DMS53 treated with DMSO at 0.1 percent for 48 hours (cell line): ENCODE measurements around the gene DSE.

Source experiments
- DNase-seq: peaks from one replicate; lab custom pipeline; 2025; ENCODE audit not compliant: unreplicated experiment; lab: John Stamatoyannopoulos, UW

DSE gene

DNA sequence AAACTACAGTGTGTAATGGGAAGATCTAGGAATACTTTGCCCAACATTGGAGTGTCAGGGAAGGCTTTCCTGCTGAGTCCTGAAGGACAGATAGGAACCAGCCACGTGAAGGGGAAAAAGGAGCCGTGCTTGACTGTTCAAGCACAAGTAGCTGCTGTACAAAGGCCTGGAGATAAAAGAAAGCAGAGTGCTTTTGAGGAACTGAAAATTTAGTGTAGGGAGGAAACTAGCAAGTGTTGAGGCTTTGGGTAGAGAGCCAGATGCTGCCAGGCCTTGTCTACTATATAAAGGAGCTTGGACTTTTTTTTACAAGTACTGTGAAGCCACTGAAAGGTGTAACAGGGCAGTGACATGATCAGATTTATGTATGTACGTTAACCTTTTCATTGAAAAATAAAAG lies 39.0 kb downstream of the DSE start:
- DNase-seq, result no peak

DNA sequence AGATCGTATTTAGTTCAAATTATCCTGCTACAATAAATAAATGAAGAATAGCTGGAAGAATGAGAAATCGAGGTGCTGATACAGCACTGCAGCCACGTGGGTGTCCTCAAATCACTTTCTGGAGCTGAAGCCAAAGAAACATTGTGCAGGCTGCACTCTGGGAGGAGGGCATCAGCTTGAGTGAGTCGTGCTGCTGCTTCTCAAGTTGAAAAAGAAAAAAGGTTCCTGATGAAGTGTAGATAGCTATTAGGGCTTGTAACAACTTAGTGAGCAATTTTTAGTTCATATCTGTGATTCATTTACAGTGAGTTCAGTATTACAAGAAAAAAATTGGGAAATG lies 40.5 kb downstream of the DSE start:
- no peak for DNase-seq

DNA sequence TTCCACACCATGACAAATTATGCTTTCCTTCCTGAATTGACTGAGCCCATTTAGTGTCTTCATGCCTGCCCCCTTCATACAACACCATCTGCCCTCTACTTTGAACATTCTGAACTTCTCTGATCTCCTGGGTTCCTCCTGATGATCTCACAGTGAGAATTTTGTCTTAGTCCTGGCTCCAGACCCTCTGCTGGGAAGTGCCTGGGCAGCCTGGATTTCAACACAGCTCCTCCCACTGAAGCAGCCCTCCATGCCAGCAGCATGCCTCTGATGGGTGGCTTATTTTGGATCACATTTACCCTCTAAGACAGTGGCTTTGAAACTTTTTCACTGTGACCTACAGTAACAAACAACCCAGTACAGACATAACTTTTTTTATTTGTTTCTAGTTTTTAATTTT lies 41.5 kb downstream of the DSE start:
- DNase-seq, result no peak

DNA sequence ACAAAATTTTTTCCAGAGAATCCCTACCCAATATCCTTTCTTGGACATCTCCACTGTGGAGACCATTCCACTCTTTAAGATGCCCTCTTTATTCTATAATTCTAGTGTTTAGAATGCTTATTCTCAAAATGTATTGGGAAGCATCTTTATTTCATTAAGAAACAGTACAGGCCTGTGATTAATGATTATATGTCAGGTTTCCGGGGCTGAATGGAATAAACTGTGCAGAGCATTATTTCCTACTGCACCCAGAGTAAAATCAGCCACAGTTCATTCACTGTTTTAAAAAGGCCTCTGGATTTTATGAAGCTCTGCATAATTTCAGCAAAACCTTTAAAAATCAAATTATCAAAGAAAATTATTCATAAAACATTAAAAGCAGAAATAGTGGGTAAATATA lies 42.6 kb downstream of the DSE start:
- DNase-seq, result no peak

DNA sequence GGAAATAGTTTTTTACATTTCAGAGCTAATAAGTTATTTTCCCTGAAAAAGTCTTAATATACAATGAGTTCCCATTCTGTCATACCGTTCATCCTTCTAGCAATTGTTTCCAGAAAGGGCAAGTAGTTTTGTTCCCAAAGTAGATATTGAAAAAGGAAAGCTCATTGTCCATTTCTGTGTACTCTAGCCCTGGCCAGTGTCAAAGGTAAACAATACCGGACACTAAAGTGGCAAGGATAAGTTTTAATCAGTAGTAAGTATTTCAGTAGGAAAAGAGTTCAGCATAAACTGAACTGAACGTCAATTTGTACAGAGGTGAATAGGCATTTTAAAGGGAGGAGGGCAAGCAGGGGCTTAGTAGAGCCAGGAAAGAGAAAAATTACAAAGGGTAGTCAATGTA lies 46.9 kb downstream of the DSE start:
- DNase-seq, result no peak

DNA sequence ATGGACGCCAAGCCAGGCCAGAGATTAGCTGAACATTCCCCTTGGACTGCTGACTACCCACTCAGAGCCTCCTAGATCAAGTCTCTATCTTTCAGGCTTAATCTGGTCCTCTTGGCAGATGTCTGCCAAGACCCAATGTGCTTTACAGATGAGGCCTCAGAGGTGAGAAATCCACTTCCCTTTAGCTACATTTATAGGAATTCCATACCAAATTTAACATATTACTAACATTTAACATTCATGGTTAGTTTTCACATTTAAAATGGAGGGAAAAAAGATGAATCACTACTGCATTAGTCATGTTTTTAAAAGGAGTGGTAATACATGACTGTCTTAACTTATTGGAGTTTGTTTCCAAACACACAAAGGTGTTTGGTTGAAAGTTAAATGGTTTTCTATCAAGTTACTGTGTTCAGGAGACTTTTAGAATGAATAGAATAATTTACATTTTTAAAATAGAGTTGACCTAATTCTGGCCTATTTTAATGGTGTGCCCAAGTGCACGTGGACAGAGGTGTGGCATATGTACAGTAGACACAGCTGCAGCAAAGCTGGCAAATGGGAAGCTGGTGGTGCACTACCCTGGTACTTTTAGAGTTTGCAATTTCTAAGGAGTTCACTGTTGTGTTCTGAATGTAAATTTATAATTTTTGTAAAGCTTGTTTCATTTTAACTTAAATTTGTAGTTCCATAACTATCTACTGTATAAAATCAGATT lies 48.5 kb downstream of the DSE start:
- DNase-seq, result no peak

DNA sequence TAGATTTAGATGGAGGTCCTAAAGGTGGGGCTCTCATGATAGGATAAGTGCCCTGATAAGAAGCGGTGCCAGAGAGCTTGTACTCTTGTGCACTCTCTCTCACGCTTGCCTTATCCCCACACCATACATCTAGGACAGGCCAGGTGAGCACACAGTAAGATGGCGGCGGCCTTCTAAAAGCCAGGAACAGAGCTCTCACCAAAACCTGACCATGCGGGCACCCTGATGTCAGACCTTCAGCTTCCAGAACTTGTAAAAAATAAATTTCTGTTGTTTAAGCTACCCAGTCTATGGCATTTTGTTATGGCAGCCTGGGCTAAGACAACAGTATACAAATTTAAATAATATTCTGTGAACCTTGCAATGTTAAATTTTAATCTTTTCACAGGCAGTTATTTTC lies 49.6 kb downstream of the DSE start:
- DNase-seq, result no peak

DNA sequence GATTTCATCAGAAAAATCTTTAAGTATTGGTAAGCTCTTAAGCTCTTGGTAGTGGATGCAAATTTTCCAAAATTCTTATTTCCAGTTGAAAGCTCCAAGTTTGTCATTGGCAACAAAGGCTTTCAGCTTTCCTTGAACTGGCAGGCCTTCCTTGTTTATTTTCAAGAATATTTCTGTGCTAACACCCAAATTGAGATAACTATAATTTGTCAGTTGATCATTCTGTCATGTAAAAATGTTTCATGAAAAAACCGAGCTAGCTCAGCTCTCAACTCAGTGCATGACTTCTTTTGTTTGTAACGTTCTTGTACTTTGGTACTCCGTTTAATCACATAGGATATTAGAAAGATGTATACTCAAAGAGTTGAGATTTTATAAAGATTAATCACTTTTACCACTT lies 51.5 kb downstream of the DSE start:
- DNase-seq, result no peak

DNA sequence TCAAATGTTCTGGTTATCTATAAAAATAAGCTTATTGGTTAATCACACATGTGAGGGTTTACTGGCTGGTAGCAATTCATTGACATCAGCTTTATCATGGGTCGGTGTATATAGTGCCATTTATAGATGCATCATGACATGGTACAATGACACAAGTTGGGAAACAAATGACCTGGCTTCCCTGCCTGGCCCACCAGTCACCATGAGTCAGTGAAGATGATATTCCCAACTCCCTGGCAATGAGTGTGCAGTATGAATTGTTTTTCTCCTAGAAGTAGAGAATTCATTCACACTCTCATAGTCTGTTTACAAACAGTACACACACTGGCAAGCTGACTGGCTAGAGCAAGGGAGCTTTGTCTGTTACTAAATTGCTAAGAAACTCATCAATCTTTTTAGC lies 53.3 kb downstream of the DSE start:
- DNase-seq, result no peak

DNA sequence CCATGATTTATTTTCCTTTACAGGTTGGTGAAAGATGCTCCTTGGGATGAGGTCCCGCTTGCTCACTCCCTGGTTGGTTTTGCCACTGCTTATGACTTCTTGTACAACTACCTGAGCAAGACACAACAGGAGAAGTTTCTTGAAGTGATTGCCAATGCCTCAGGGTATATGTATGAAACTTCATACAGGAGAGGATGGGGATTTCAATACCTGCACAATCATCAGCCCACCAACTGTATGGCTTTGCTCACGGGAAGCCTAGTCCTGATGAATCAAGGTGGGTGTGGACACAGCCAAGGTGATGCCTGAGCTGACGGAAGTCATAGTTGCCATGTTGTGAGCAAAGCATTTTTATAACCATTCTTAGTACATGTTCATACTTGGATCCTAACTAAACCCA lies 55.8 kb downstream of the DSE start:
- DNase-seq, result no peak

DNA sequence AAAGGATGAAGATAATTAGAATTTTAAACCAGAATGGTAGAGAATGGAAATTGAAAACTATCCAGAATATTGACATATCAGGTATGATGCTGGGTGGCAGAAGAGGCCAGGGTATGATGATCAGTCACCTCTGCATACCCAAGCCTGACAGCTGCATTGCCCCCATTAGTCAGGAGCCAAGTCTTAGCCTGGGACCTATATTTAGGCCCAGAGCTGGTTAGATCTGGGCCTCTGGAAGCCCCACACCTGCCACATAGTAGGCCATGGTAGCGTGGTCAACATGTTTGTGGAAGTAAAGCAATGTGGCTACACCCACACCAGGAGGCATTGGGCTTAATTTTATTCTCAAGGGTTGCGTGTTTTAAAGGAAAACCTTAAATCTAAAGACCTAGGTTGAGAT lies 58.4 kb downstream of the DSE start:
- DNase-seq, result no peak

DNA sequence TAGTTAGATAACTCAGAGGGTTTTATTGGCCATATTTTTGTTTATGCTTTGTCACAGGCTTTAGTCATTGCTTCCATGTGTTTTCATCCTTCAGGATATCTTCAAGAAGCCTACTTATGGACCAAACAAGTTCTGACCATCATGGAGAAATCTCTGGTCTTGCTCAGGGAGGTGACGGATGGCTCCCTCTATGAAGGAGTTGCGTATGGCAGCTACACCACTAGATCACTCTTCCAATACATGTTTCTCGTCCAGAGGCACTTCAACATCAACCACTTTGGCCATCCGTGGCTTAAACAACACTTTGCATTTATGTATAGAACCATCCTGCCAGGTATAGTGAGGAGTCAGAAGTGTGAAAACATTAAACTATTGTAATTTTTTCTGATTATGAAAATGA lies 60.1 kb downstream of the DSE start:
- no peak for DNase-seq

DNA sequence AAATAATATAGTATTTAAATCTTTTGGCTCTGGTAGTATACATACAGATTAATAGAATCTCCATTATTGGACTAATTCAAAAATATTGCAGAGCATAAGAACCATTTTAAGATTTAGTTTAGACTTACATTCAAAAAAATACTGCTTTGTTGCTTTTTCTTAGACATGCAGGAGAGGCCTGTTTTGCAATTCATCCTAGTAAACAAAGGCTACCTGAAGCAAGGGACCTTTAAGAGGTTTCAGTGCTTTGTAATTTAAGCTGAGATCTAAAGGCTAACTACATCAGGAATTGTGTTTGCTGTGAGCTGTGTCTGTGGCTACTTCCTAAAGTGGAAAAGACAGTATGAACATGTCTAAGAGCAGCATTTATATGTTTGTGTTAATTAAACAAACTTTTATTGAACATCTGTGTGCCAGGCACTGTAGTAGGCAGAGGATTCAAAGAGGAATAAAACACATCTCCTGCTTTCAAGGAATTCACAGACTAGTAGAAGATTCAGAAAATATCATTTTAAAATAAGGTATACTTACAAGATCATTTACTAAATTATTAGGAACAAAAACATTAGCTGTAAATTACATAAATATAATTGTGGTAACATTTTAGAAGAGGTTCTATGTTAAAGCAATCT lies 61.3 kb downstream of the DSE start:
- no peak for DNase-seq

DNA sequence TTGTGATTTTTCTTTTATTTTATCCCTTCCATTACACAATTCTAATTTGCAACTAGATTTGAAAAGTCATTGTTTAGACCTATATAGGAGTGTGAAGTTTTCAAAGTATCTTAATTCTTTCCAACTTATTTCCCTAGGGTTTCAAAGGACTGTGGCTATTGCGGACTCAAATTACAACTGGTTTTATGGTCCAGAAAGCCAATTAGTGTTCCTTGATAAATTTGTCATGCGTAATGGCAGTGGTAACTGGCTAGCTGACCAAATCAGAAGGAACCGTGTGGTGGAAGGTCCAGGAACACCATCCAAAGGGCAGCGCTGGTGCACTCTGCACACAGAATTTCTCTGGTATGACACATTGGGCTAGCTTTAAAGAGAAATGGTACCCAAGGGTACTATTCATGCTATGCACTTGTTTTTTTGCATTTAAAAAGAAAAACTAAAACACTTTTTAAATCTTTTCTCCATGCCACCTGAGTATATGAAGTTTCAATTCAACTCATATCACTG lies 62.5 kb downstream of the DSE start:
- no peak for DNase-seq

DNA sequence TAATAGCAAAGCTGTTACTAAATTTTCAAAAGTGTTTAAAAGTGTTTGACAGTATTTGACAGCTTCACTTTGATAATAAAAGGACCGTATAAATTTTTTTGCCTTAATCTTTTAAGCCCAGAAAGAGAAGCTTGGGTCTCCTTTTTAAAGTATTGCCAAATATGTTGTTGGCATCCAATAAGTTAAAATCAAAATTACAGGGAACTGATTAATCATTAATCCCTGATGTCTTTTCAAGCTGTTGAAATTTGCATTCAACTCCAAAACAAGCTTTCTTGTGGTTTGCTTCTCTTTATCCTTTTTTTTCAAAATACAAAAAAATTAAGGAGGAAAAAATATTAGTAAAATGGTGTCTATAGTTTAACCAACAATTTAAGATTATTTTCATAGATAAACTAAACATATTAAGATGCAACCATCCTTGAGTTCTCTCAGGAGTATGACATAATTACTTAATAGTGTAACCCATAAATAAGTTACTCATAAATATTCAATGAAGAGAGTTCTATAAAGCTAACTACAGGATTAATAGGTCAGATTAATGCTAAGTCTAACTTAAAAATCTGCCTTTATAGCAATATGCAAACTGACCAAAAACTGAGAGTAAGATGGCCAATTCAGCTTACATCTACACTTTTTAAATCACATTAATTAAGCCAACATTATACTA lies 63.4 kb downstream of the DSE start:
- no peak for DNase-seq

DNA sequence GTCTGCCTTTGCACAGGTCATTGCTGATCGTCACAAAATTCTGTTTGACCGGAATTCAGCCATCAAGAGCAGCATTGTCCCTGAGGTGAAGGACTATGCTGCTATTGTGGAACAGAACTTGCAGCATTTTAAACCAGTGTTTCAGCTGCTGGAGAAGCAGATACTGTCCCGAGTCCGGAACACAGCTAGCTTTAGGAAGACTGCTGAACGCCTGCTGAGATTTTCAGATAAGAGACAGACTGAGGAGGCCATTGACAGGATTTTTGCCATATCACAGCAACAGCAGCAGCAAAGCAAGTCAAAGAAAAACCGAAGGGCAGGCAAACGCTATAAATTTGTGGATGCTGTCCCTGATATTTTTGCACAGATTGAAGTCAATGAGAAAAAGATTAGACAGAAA lies 65.8 kb downstream of the DSE start:
- DNase-seq, result no peak

DNA sequence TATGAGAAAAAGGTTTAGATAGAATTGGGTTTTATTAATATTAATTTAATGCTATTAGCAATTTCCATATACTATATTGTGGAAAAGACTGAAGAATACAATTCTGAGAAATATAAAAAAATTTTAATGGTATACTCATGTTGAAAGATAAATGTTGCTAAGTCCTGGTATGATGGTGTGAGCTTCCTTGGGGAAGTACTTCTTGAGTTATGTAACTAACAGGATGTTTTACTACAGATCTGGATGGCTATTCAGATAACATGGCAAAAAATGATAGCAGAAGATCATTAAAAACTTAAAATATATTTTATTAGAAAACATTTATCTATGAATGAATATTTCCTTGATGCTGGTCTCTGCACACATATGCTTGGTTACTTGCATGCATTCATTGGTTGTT lies 66.9 kb downstream of the DSE start:
- DNase-seq, result no peak

DNA sequence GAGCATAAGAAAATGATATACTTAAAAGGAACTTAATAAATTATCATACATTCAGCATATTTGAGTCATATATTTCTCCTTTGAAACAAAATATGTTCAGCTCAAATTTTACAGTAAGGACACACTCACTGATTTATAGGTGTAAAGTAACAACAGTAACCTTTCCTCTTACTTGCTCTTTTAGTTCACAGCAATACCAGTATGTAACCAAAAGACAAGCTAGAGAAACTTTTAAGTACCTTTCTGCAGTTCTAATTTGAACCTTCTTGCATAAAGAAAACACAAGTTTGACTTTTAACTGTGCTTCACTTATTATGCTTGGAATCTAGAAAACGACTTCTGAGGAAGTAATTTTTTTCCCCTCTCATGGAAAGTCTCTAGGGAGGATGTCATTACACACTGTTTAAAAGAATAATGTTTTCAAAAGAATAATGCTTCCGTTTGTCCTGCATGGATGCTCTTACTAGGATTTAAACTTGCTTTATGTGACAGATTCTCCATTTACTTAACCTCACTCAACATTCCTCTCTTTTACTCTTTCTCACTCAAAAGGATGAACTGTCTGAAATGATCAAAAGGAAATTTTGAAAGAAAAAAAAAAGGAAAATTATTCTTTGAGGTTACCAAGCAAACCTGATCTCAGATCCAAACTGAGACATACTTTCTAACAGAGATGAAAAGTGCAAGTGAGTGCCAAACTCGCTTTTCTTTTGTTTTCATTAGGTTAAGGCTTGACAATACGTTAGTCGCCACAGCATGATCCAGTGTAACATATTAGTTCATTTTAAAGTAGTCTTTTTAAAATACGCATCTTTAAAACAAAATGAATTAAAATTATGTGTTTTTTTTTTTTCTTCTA lies 68.1 kb downstream of the DSE start:
- DNase-seq, result no peak

DNA sequence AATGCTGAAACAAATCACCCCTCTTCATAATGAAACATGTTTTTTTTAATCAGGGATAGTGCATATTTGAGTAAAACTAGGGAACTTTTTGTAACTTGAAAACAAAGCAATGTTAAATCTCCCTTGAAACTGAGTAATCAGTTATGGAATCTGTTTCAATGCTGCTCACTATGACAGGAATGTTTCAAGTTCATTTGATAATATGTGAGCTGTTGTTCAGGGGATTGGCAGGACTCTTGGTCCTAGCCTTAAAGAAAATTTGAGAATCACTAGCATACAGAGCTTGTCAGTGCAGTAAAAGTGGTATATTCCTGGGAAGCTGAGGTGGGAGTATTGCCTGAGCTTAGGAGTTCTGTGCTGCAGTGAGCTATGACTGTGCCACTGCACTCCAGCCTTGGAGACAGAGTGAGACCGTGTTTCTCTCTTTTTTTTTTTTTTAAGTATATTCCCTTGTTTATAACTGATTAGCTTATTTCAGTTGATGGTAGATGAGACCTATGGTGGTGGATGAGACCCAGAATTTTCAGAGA lies 68.8 kb downstream of the DSE start:
- no peak for DNase-seq

DNA sequence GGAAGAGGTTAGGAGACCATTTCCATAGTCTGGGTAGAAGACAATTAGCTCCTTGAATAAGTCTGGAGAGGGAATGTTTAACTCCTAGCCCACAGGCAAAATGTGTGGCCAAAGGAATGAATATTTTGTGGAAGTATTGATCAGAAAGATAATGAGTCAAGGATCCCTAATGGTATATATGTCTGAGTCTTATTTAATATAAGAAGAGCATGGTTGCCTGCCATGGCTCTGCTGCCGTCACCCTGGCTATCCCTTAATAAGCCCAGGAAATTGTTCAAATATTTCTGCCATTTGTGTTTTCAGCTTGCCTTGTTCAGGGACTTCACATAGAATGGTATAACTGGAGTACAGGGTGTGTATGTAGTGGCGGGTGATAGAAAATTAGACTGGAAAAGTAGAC lies 72.4 kb downstream of the DSE start:
- DNase-seq, result no peak

DNA sequence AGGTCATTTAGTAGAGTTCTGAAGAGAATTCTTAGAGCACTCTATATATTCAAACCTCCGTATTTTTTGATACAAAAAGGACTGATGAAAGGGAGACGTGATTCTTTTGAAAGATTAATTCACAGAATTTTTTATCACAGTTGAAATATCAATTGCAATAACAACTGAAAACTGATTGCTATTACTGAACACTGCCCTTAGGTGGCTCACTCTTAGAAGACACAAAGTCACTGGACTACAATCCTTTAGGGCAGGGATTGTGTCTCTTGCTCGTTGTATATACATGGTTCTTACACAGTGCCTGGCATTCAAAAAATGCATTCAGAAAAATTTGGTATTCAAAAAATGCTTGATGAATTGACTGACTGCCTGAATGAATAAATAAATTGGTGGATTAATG lies 73.3 kb downstream of the DSE start:
- DNase-seq, result peak; percentile 35
